LNCAP (cell line): Measurements from ENCODE around the gene ZNF45.

Source experiments
- TF ChIP-seq, protein P1 (sequence below): fragments of 450-650 bp; IDR thresholded peaks from 2 replicates; pipeline ENCODE4 v1.5.1; 2017; ENCODE audit warnings: mild to moderate bottlenecking

The ZNF45 gene

DNA sequence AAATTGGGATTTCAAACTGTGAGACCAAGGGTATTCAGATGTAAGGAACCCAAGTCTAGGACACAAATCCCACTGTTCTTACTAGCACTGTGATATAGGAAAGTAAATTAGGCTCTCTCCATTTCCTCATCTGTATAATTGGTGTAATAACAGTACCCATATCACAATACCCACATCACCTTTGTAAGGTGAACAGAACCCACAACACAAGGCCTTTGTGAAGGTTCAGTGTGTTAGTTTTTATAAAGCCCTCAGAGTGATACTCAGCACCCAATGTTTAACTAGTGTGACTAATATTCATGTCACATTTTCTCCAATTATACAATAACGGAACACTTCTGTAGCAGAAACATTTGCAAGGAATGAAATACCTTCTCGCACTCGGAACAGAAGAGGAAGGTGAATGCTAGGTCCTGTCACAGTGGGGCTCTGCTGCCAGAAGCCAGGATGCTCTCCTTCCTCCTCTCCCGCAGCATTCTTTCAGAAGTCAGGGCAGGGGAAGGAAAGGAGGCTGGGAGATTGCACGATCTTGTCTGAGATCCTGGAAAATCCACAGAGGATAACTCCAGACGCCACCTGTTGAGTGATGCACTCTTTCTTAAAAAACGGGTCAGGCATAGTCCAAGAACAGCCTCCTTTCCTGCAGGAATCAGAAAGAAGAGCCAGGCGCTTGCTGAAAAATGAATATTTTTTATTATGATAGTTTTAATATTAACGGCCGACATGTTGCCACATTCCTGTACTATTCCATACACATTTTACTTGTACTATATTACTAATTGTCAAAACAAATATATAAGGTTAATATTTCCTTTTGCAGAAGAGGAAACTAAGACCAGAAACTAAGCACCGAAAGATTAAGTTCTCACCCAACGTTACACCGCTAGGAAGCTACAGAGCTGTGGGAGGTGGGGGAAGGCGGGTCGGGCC, 762 bp downstream of the ZNF45 start:
- TF ChIP-seq, protein P1, sequence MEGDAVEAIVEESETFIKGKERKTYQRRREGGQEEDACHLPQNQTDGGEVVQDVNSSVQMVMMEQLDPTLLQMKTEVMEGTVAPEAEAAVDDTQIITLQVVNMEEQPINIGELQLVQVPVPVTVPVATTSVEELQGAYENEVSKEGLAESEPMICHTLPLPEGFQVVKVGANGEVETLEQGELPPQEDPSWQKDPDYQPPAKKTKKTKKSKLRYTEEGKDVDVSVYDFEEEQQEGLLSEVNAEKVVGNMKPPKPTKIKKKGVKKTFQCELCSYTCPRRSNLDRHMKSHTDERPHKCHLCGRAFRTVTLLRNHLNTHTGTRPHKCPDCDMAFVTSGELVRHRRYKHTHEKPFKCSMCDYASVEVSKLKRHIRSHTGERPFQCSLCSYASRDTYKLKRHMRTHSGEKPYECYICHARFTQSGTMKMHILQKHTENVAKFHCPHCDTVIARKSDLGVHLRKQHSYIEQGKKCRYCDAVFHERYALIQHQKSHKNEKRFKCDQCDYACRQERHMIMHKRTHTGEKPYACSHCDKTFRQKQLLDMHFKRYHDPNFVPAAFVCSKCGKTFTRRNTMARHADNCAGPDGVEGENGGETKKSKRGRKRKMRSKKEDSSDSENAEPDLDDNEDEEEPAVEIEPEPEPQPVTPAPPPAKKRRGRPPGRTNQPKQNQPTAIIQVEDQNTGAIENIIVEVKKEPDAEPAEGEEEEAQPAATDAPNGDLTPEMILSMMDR = no peak

GRCh38 chr19:43928820-43929219, 6.3 kb downstream of the ZNF45 start:
- TF ChIP-seq, protein P1 = no peak

DNA sequence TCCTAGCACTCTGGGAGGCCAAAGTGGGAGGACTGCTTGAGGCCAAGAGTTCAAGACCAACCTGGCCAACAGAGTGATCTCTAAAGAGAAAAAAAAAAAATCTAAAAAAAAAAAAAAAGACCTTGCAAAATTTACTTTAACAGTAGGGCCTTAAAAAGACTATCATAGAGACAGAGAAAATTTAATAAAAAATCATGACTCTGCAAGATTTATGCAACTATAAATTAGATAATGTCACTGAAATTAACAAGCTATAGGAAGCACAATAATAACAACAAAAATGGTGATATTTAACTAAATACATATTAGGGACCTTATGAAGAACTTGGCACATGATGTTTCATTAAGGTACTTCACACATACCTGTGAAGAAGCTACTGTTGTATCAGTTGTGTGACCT, 11.2 kb downstream of the ZNF45 start:
- TF ChIP-seq, protein P1 = no peak

DNA sequence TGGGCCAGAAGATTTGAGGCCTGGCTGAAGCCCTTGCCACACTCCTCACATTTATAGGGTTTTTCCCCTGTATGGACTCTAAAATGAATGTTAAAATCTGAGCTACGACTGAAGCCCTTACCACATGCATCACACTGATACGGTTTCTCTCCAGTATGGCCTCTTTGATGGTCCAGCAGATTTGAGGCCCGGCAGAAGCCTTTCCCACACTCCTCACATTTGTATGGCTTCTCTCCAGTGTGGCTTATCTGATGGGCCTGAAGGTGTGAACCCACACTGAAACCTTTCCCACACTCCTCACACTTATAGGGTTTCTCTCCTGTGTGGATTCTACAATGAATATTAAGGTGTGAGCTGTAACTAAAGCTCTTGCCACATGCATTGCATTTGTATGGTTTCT, 21.0 kb downstream of the ZNF45 start:
- TF ChIP-seq, protein P1 = no peak

DNA sequence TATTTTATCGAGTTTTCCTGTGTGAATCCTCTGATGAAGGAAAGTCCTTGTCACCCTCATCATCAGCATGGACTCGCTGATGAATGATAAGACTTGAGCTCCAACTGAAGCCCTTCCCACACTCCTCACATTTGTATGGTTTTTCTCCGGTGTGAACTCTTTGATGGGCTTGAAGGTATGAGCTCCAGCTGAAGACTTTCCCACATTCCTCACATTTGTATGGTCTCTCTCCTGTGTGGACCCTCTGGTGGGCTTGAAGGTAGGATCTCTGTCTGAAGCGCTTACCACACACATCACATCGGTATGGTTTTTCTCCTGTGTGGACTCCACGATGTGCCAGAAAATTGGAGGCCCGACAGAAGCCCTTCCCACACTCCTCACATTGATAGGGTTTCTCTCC, 21.7 kb downstream of the ZNF45 start:
- TF ChIP-seq, protein P1 = no peak

DNA sequence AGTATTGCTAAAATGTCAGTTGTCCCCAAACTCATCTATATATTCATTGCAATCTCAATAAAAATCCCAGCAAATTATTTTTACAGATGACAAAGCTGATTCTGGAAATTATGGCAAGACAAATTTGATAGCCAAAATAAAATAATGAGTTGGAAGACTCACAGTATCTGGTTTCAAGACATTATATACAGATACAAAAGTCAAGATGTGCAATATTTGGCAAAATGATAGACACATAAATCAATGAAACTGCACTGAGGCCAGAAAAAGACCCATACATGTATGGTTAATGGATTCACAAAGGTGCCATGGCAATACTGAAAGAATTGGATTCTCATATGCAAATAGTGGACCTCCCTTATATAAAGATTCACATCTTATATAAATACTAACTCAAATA, 24.2 kb downstream of the ZNF45 start:
- TF ChIP-seq, protein P1 = no peak

DNA sequence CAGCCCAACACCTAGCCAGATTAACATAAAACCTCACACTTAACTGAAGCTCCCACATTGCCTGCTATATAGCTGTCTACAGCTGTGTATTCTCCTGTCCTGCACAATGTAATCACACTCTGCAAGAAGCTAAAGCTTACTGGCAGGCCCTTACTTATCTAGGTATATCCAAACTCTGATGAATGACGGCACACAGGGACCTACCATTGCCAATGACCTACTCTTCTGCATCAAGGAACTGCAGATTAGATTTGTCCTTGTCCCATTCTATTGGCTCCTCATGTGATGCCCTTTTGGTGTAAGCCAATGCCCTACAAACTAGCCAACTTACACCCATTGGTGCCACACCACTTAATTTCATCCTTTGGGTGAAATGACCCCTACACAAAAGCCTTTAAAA, 26.4 kb downstream of the ZNF45 start:
- TF ChIP-seq, protein P1 = no peak

GRCh38 chr19:43906774-43907173, 28.3 kb downstream of the ZNF45 start:
- TF ChIP-seq, protein P1 = no peak
